Neural progenitor cell (in vitro differentiated cells): ENCODE results near the gene UBE2D3. TPM values are rescaled to one million over a fixed set of nuclear protein-coding genes. Genes with fewer than 3 reads are reported as not detected.
A peak's percentile ranks its signal among the peaks of the same experiment; 100 is the strongest.

Source experiments
- DNase-seq: peaks from one replicate; pipeline ENCODE4 v3.0.0-alpha.2; 2016; ENCODE audit warnings: low spot score
- H2AFZ ChIP-seq: fragments of 200-600 bp; sonication (generic); replicated peaks from 2 replicates; pipeline ENCODE4 v1.6.1; 2016; ENCODE audit warnings: antibody characterized with exemption
- H3F3A ChIP-seq: fragments of 200-600 bp; sonication (generic); 2 replicates; pipeline ENCODE4 v1.6.1; 2016; ENCODE audit warnings: antibody characterized with exemption, low read depth
- H3K27ac ChIP-seq: fragments of 200-600 bp; sonication (generic); 2 replicates; pipeline ENCODE4 v1.5.1; 2016; ENCODE audit warnings: mild to moderate bottlenecking
- H3K27me3 ChIP-seq: fragments of 200-600 bp; sonication (generic); 2 replicates; pipeline ENCODE4 v1.6.1; 2016; ENCODE audit warnings: mild to moderate bottlenecking, moderate library complexity
- H3K36me3 ChIP-seq: fragments of 200-600 bp; sonication (generic); 2 replicates; pipeline ENCODE4 v1.5.1; 2016
- H3K4me1 ChIP-seq: fragments of 200-600 bp; sonication (generic); 2 replicates; pipeline ENCODE4 v1.6.1; 2016; ENCODE audit warnings: mixed run types
- H3K4me2 ChIP-seq: fragments of 200-600 bp; sonication (generic); 2 replicates; pipeline ENCODE4 v1.6.1; 2016
- H3K4me3 ChIP-seq: fragments of 200-600 bp; sonication (generic); 2 replicates; pipeline ENCODE4 v1.5.1; 2016
- H3K79me2 ChIP-seq: fragments of 200-600 bp; sonication (generic); 2 replicates; pipeline ENCODE4 v1.6.1; 2016; ENCODE audit warnings: low read depth
- H3K9ac ChIP-seq: fragments of 200-600 bp; sonication (generic); 2 replicates; pipeline ENCODE4 v1.6.1; 2016
- H3K9me3 ChIP-seq: fragments of 200-600 bp; sonication (generic); 2 replicates; pipeline ENCODE4 v1.5.1; 2016; ENCODE audit warnings: low read depth
- H4K20me1 ChIP-seq: fragments of 200-600 bp; sonication (generic); 2 replicates; pipeline ENCODE4 v1.6.1; 2016; ENCODE audit warnings: low read depth
- H3K27ac Mint-ChIP-seq: 3 replicates; pipeline ENCODE4 v1.8.0; 2021; ENCODE audit warnings: mixed read lengths
- H3K27me3 Mint-ChIP-seq: 2 replicates; pipeline ENCODE4 v1.8.0; 2022; ENCODE audit warnings: low read depth, mild to moderate bottlenecking, inconsistent platforms, moderate library complexity, mixed read lengths; ENCODE audit not compliant: insufficient read depth
- H3K36me3 Mint-ChIP-seq: 3 replicates; pipeline ENCODE4 v1.8.0; 2021; ENCODE audit warnings: mixed read lengths
- H3K4me1 Mint-ChIP-seq: 3 replicates; pipeline ENCODE4 v1.8.0; 2021; ENCODE audit warnings: mixed read lengths
- H3K4me3 Mint-ChIP-seq: 3 replicates; pipeline ENCODE4 v1.8.0; 2021; ENCODE audit warnings: mild to moderate bottlenecking, moderate library complexity, mixed read lengths
- H3K9me3 Mint-ChIP-seq: 3 replicates; pipeline ENCODE4 v1.8.0; 2020; ENCODE audit warnings: mixed read lengths
- EZH2 ChIP-seq: fragments of 200-600 bp; sonication (generic); IDR thresholded peaks from 2 replicates; pipeline ENCODE4 v1.6.1; 2017; ENCODE audit warnings: antibody characterized with exemption, mild to moderate bottlenecking, moderate library complexity
- EZH2phosphoT487 ChIP-seq: fragments of 200-600 bp; sonication (generic); IDR thresholded peaks from 2 replicates; pipeline ENCODE4 v1.6.1; 2017; ENCODE audit warnings: antibody characterized with exemption
- total RNA-seq: library from RNA; depleted of rRNA; stranded (reverse); fragments of >200 nt; gene quantifications from 2 replicates; pipeline ENCODE4 v1.2.3, GENCODE V29; 2015; ENCODE audit warnings: low replicate concordance
- TF ChIP-seq, protein P1 (sequence below): fragments of 200-600 bp; sonication (generic); IDR thresholded peaks from 2 replicates; pipeline ENCODE4 v1.5.1; 2017; ENCODE audit warnings: antibody characterized with exemption, mild to moderate bottlenecking

UBE2D3 gene
- total RNA-seq, 1 donor from 2014 or later, result 573 TPM

DNA sequence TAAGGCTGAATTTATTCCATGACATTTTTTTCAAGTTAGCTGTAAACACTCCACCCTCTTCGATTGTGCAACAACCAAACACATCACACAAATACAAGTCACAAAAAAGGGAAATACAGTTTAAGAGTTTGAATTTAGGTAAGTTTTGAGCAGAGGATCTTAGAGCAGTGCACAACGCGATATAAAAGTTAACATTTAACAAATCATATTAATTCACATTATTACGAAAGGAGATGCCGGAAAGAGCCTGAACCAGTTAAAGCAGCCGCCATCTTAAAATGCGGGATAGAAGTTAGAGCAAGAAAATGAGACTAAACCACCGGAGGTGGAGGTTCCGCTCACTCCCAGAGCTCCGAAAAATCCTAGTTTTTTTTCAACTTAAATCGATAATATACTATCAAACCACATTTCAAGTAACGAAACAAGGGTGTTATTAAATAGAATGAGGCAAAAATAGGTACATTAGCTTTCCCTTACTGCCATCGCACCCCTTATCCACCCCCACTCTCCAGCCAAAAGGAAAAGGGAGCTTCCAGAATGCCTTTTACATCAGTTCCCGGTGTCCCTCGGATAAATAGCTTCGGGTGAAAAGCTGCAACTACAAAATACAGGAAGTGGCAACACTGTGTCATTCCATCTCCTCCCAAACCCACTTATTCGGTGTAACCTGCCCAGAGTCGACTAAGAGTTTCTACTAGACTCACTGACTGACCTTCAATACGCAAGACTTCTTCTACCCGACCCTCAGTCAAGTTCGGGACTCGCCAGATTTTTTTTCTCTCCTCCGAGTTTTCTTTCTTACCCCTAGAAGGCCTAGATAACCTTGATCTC is 1.9 kb downstream of the UBE2D3 start:
- Histone ChIP-seq H3K27me3 (no peaks in the 10 kb centered on the region), H4K20me1 (peaks cover 59% of the 10 kb centered on the region), H3K4me2 (peak overlapping the region; percentile 79), H3K9me3 (no peaks in the 10 kb centered on the region), H2AFZ (no peak overlapping the region), H3K4me3 (peak overlapping the region; percentile 93), H3K4me1 (peaks cover 35% of the 10 kb centered on the region), H3K79me2 (peaks cover 88% of the 10 kb centered on the region), H3F3A (peaks cover 38% of the 10 kb centered on the region), H3K9ac (peak overlapping the region; percentile 98), H3K27ac (peak overlapping the region; percentile 99), H3K36me3 (no peaks in the 10 kb centered on the region)
- H3K27me3 Mint-ChIP-seq, result peaks cover 3% of the 10 kb centered on the region
- H3K9me3 Mint-ChIP-seq, result peaks cover 20% of the 10 kb centered on the region
- peaks cover 16% of the 10 kb centered on the region for H3K4me1 Mint-ChIP-seq
- H3K36me3 Mint-ChIP-seq, result peaks cover 35% of the 10 kb centered on the region
- H3K4me3 Mint-ChIP-seq, result no peak overlapping the region
- TF ChIP-seq, protein P1, sequence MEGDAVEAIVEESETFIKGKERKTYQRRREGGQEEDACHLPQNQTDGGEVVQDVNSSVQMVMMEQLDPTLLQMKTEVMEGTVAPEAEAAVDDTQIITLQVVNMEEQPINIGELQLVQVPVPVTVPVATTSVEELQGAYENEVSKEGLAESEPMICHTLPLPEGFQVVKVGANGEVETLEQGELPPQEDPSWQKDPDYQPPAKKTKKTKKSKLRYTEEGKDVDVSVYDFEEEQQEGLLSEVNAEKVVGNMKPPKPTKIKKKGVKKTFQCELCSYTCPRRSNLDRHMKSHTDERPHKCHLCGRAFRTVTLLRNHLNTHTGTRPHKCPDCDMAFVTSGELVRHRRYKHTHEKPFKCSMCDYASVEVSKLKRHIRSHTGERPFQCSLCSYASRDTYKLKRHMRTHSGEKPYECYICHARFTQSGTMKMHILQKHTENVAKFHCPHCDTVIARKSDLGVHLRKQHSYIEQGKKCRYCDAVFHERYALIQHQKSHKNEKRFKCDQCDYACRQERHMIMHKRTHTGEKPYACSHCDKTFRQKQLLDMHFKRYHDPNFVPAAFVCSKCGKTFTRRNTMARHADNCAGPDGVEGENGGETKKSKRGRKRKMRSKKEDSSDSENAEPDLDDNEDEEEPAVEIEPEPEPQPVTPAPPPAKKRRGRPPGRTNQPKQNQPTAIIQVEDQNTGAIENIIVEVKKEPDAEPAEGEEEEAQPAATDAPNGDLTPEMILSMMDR, result no peak
- peak; percentile 25 for DNase-seq
- H3K27ac Mint-ChIP-seq, result no peak overlapping the region

DNA sequence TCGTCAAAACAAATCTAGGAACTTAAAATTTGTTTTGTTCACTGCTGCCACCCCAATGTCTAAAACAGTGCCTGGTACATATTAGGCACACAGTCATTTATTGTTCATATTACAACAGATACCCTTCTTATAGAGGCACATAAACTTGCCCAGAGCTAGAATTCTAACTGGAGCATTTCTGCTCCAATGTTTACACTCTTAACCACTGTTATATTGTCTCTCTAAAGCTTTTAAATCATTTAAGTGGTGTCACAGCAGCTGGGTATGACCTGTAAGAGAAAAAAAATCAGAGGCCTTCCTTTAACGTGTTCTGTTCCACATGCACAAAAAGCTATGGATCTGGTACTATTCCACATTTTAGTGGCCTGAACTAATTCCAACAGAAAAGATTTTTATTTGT is 3.0 kb downstream of the UBE2D3 start:
- Mint-ChIP-seq H3K4me3 (no peak overlapping the region), H3K36me3 (peaks cover 46% of the 10 kb centered on the region), H3K9me3 (peaks cover 29% of the 10 kb centered on the region), H3K4me1 (peaks cover 15% of the 10 kb centered on the region), H3K27me3 (peaks cover 3% of the 10 kb centered on the region), H3K27ac (no peak overlapping the region)
- no peak overlapping the region for H2AFZ ChIP-seq
- DNase-seq, result no peak
- H3K27ac ChIP-seq, result no peak overlapping the region
- no peaks in the 10 kb centered on the region for H3K36me3 ChIP-seq
- peak overlapping the region; percentile 98 for H3K9ac ChIP-seq
- peak overlapping the region; percentile 79 for H3K4me2 ChIP-seq
- peaks cover 38% of the 10 kb centered on the region for H3F3A ChIP-seq
- H4K20me1 ChIP-seq, result peaks cover 70% of the 10 kb centered on the region
- H3K9me3 ChIP-seq, result no peaks in the 10 kb centered on the region
- TF ChIP-seq, protein P1, result no peak
- TF ChIP-seq EZH2phosphoT487, result no peak
- no peak for TF ChIP-seq EZH2
- H3K4me1 ChIP-seq, result peaks cover 35% of the 10 kb centered on the region
- no peaks in the 10 kb centered on the region for H3K27me3 ChIP-seq
- peaks cover 88% of the 10 kb centered on the region for H3K79me2 ChIP-seq
- H3K4me3 ChIP-seq, result peak overlapping the region; percentile 93

DNA sequence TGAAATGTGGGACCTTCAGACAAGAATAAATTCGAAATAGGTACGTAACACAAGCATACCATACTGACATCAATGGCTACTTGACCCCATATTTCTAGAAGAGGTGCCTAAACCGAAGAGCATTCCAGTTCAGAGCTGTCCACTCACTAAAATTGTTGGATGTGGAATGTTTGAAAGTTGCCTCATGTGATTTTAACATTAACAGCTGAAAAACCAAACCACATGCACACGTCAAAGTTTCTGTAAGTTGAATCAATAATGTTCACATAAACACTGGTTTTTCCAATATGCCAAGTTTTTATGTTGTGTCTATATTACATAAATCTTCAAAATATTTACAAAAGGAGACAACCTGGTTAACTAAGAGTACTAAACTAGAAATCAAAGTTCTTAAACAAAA is 3.5 kb downstream of the UBE2D3 start:
- TF ChIP-seq EZH2 (no peak), EZH2phosphoT487 (no peak)
- TF ChIP-seq, protein P1, result no peak
- H3K36me3 ChIP-seq, result no peaks in the 10 kb centered on the region
- peaks cover 33% of the 10 kb centered on the region for H3F3A ChIP-seq
- no peak overlapping the region for H3K27ac ChIP-seq
- Mint-ChIP-seq H3K27ac (no peak overlapping the region), H3K27me3 (peaks cover 3% of the 10 kb centered on the region), H3K4me3 (no peak overlapping the region), H3K4me1 (peaks cover 10% of the 10 kb centered on the region), H3K36me3 (peaks cover 47% of the 10 kb centered on the region), H3K9me3 (peaks cover 31% of the 10 kb centered on the region)
- H2AFZ ChIP-seq, result no peak overlapping the region
- no peaks in the 10 kb centered on the region for H3K9me3 ChIP-seq
- H3K4me2 ChIP-seq, result peak overlapping the region; percentile 79
- peaks cover 34% of the 10 kb centered on the region for H3K4me1 ChIP-seq
- DNase-seq, result no peak
- peaks cover 75% of the 10 kb centered on the region for H4K20me1 ChIP-seq
- H3K27me3 ChIP-seq, result no peaks in the 10 kb centered on the region
- H3K79me2 ChIP-seq, result peaks cover 88% of the 10 kb centered on the region
- no peak overlapping the region for H3K9ac ChIP-seq
- peak overlapping the region; percentile 93 for H3K4me3 ChIP-seq
